Astrocyte of the cerebellum (primary cell): ENCODE data around the gene HAS3.

ENCODE experiments used
- DNase-seq: peaks from one replicate; pipeline ENCODE4 v3.0.0-alpha.2; 2011; ENCODE audit warnings: low read depth
- H3K4me3 ChIP-seq: 2 replicates; pipeline ENCODE4 v1.5.1; 2011; ENCODE audit warnings: mild to moderate bottlenecking, low read depth, low read length, moderate library complexity
- CTCF ChIP-seq: IDR thresholded peaks from 2 replicates; pipeline ENCODE4 v1.5.1; 2012; ENCODE audit warnings: low read length, low read depth, moderate library complexity, mild to moderate bottlenecking; ENCODE audit errors: missing control alignments
- in situ Hi-C: cut with HindIII; loops from 2 replicates; pipeline ENCODE4 v1.10.0; 2017; ENCODE audit warnings: low sequenced_read_pairs

Gene HAS3

DNA sequence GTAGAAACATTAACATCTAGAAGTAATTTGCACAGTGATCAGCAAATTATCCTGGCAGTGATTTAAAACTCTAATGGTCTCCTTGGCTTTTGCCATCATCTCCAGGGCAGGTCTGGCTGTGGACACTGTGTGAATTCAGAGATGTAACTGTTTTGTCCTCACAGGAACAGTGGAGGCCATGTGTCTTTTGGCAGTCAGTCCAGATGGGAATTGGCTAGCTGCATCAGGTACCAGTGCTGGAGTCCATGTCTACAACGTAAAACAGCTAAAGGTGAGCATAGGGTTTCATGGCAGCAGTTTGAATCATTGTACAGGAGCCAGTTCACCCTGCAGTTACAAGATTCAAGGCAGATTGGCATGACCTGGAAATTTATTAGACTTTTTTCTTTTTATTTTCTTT, 54.7 kb downstream of the HAS3 start:
- H3K4me3 ChIP-seq, result no peak overlapping the region
- in situ Hi-C loops, result no loop called here
- no peak for TF ChIP-seq CTCF
- DNase-seq, result no peak

- in situ Hi-C loops, result no loop called here
- DNase-seq, result no peak
- TF ChIP-seq CTCF, result no peak
- H3K4me3 ChIP-seq, result no peak overlapping the region
Observed at GRCh38 chr16:69165584-69165983, 60.1 kb downstream of the HAS3 start.

GRCh38 chr16:69166221-69166833, 60.9 kb downstream of the HAS3 start:
- DNase-seq, result no peak
- no peak for TF ChIP-seq CTCF
- H3K4me3 ChIP-seq, result no peak overlapping the region
- in situ Hi-C loops, result no loop called here

DNA sequence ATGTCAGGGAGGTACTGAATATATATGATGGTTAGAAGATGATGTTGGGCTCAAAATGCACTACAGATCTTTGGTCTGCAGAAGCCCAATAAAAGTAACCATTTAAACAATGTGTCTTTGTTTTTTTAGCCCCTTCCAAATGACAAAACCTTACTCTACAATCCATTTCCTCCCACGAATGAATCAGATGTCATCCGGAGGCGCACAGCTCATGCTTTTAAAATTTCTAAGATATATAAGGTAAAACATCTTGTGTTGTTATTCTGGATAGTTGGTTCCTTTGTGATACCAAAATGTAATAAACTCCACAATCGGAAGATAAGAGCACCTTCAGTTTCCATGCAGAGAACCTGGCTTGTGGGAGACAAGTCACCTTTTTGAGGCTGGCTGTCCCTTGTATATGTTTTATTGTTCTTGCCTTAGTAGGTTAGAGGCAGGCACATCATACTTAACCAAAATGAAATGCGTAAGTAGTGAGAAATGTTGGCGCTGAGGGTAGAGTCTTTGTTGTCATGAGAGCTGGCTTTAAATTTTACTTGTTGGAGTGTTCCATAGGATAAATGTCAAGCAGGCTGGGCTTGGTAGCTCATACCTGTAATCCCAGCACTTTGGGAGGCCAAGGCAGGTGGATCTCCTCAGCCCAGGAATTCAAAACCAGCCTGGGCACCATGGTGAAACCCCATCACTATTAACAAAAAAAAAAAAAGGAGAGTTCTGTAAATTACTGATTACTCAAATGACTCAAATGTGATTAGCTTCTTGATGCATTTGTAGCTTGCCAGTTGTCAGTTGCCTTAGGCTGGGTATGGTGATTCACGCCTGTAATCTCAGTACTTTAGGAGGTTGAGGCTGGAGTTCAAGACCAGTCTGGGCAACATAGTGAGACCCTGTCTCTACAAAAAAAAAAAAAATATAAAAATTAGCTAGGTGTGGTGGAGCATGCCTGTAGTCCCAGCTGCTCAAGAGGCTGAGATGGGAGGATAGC, 61.8 kb downstream of the HAS3 start:
- no peak overlapping the region for H3K4me3 ChIP-seq
- no peak for TF ChIP-seq CTCF
- in situ Hi-C loops, result no loop called here
- no peak for DNase-seq
